MCF 10A (cell line): Measurements from ENCODE around the gene CCDC27. TPM values are rescaled to one million over a fixed set of nuclear protein-coding genes. Genes with fewer than 3 reads are reported as not detected.
"Not testable (repeated sequence)": the region's sequence is repeated elsewhere in the genome, so short reads cannot be mapped to it uniquely, and the experiment has no call there.

Experiments used
- BruUV-seq: library from RNA; stranded (reverse); fragments of 400-500 nt; replicated peaks from 2 replicates; lab custom pipeline; 2021; lab: Mats Ljungman, UMichigan
- CTCF ChIA-PET: fragments of 300-600 bp; sonication (Branson Sonifier 250); formaldehyde crosslinking; extraction: SDS; loops from one replicate; lab custom pipeline; 2021; ENCODE audit warnings: antibody characterized with exemption, inconsistent platforms; lab: Yijun Ruan, JAX
- POLR2A ChIA-PET: fragments of 300-600, 350-650 bp; sonication (Branson Sonifier 250); formaldehyde crosslinking; extraction: SDS; loops from one replicate; lab custom pipeline; 2020; ENCODE audit warnings: antibody characterized with exemption, inconsistent platforms; lab: Yijun Ruan, JAX
- DNase-seq: peaks from one replicate; pipeline ENCODE4 v3.0.0-alpha.2; 2018; ENCODE audit not compliant: unreplicated experiment
- H3K27ac Mint-ChIP-seq: one replicate; pipeline ENCODE4 v1.8.0; 2022; ENCODE audit warnings: mild to moderate bottlenecking, low read depth, mixed read lengths; ENCODE audit not compliant: unreplicated experiment
- H3K27me3 Mint-ChIP-seq: one replicate; pipeline ENCODE4 v1.8.0; 2022; ENCODE audit warnings: mixed read lengths; ENCODE audit not compliant: insufficient read depth, unreplicated experiment
- H3K36me3 Mint-ChIP-seq: one replicate; pipeline ENCODE4 v1.8.0; 2022; ENCODE audit warnings: mild to moderate bottlenecking, moderate library complexity, mixed read lengths; ENCODE audit not compliant: insufficient read depth, unreplicated experiment
- H3K4me1 Mint-ChIP-seq: one replicate; pipeline ENCODE4 v1.8.0; 2022; ENCODE audit warnings: mixed read lengths; ENCODE audit not compliant: insufficient read depth, unreplicated experiment
- H3K4me3 Mint-ChIP-seq: one replicate; pipeline ENCODE4 v1.8.0; 2022; ENCODE audit warnings: mild to moderate bottlenecking, moderate library complexity, mixed read lengths; ENCODE audit not compliant: unreplicated experiment
- H3K9me3 Mint-ChIP-seq: one replicate; pipeline ENCODE4 v1.8.0; 2022; ENCODE audit warnings: mixed read lengths; ENCODE audit not compliant: unreplicated experiment
- CTCF ChIP-seq: fragments of 200-600 bp; IDR thresholded peaks from one replicate; pipeline ENCODE4 v1.8.0; 2022; ENCODE audit warnings: antibody characterized with exemption, mild to moderate bottlenecking; ENCODE audit not compliant: unreplicated experiment
- intact Hi-C: fragments of 100-400 bp; cut with micrococcal nuclease; formaldehyde crosslinking; loops from 2 replicates; pipeline ENCODE4 v1.14.1; 2022
- total RNA-seq: library from RNA; stranded (reverse); gene quantifications from 2 replicates; pipeline ENCODE4 v1.2.3, GENCODE V29; 2022

Gene CCDC27
- total RNA-seq, 1 experiment from 2014 or later: not detected

GRCh38 chr1:3796215-3797061, 44.2 kb downstream of the CCDC27 start, which contains the start of gene LRRC47:
LRRC47 (minus strand) TSS chr1:3796498; CDS start chr1:3796476, 22 bp downstream.
- Mint-ChIP-seq H3K27ac (peak within 1 kb of the TSS; percentile 89), H3K27me3 (peaks cover 5% of the 10 kb centered on the region), H3K9me3 (no peaks in the 10 kb centered on the region), H3K4me3 (peak within 1 kb of the TSS; percentile 94), H3K36me3 (peaks cover 29% of the 10 kb centered on the region), H3K4me1 (peaks cover 19% of the 10 kb centered on the region)
- BruUV-seq: TSS peak; percentile 88
- no peak for TF ChIP-seq CTCF
- CTCF ChIA-PET: interaction anchor here (0.7 to 2.2 kb wide), 3 partner anchors 21 to 168 kb away, joined by 3 to 5 read pairs (median 3); partner anchors contain the start of genes CEP104 and DFFB
- DNase-seq: peak; percentile 92
- POLR2A ChIA-PET: interaction anchor here (0.6 to 4.6 kb wide), 19 partner anchors 10 to 1272 kb away, joined by 3 to 20 read pairs (median 4); partner anchors contain the start of genes C1orf174, CCDC27, CEP104 and DFFB
- intact Hi-C loops: loop anchor here (5.0 kb wide), 1 partner anchor 174 kb away; no protein-coding TSS in a partner anchor

GRCh38 chr1:3799976-3800685, 47.9 kb downstream of the CCDC27 start:
- POLR2A ChIA-PET: no interaction called here
- TF ChIP-seq CTCF: no peak
- Mint-ChIP-seq H3K9me3 (no peaks in the 10 kb centered on the region), H3K27ac (no peak overlapping the region), H3K4me3 (no peak overlapping the region), H3K27me3 (peaks cover 9% of the 10 kb centered on the region), H3K4me1 (peaks cover 14% of the 10 kb centered on the region), H3K36me3 (peaks cover 9% of the 10 kb centered on the region)
- CTCF ChIA-PET: interaction anchor here (0.6 to 1.1 kb wide), 4 partner anchors 8 to 45 kb away, joined by 3 read pairs; no protein-coding TSS in a partner anchor
- DNase-seq: no peak
- BruUV-seq: no TSS peak
- intact Hi-C loops: loop anchor here (5.0 kb wide), 1 partner anchor 178 kb away; no protein-coding TSS in a partner anchor

- DNase-seq, intact Hi-C loops, POLR2A ChIA-PET, H3K4me3 Mint-ChIP-seq, H3K27me3 Mint-ChIP-seq, H3K27ac Mint-ChIP-seq, H3K9me3 Mint-ChIP-seq, H3K36me3 Mint-ChIP-seq, BruUV-seq: not testable (repeated sequence)
- CTCF ChIA-PET: interaction anchor here (0.6 kb wide), 1 partner anchor 120 kb away, joined by 4 read pairs; no protein-coding TSS in a partner anchor
- peaks cover 14% of the 10 kb centered on the region for H3K4me1 Mint-ChIP-seq
Measured at GRCh38 chr1:3800795-3801194, 48.5 kb downstream of the CCDC27 start.

- Mint-ChIP-seq H3K4me1 (peaks cover 5% of the 10 kb centered on the region), H3K9me3 (no peaks in the 10 kb centered on the region), H3K36me3 (no peaks in the 10 kb centered on the region), H3K27ac (no peak overlapping the region), H3K4me3 (no peak overlapping the region), H3K27me3 (peaks cover 9% of the 10 kb centered on the region)
- no peak for DNase-seq
- ChIA-PET POLR2A (no interaction called here), CTCF (interaction anchor here (0.6 to 0.7 kb wide), 4 partner anchors 29 to 1751 kb away, joined by 3 to 5 read pairs (median 4); no protein-coding TSS in a partner anchor)
- no TSS peak for BruUV-seq
- TF ChIP-seq CTCF: no peak
- intact Hi-C loops: no loop called here
Measured at GRCh38 chr1:3803905-3804626, 51.8 kb downstream of the CCDC27 start.

GRCh38 chr1:3804627-3804944, 52.3 kb downstream of the CCDC27 start:
- POLR2A ChIA-PET, H3K4me3 Mint-ChIP-seq, H3K36me3 Mint-ChIP-seq, intact Hi-C loops, H3K4me1 Mint-ChIP-seq, BruUV-seq, H3K27me3 Mint-ChIP-seq, H3K27ac Mint-ChIP-seq, DNase-seq, H3K9me3 Mint-ChIP-seq: not testable (repeated sequence)
- CTCF ChIA-PET: interaction anchor here (0.6 to 0.7 kb wide), 3 partner anchors 29 to 1752 kb away, joined by 3 to 5 read pairs (median 4); no protein-coding TSS in a partner anchor
